Vagina (tissue), 2 donors: Measurements from ENCODE around the gene FADS6. TPM values are rescaled to one million over a fixed set of nuclear protein-coding genes. Genes with fewer than 3 reads are reported as not detected.
A peak's percentile ranks its signal among the peaks of the same experiment; 100 is the strongest.

Experiments
- DNase-seq, 2 donors: peaks; one replicate each; pipeline ENCODE4 v3.0.0-alpha.2; 2017; ENCODE audit errors: extremely low spot score in 2 of 2
- H3K27ac ChIP-seq: fragments of 200-600 bp; sonication (generic); one replicate; pipeline ENCODE4 v1.5.1; 2019
- H3K27me3 ChIP-seq: fragments of 200-600 bp; sonication (generic); one replicate; pipeline ENCODE4 v1.5.1; 2019
- H3K36me3 ChIP-seq, 2 donors: fragments of 200-600 bp; sonication (generic); one replicate each; pipeline ENCODE4 v1.5.1; 2017 to 2019
- H3K4me1 ChIP-seq: fragments of 200-600 bp; sonication (generic); one replicate; pipeline ENCODE4 v1.5.1; 2019
- H3K4me3 ChIP-seq, 2 donors: fragments of 200-600 bp; sonication (generic); 1 replicate in 1 of 2; 2 replicates in 1 of 2; pipeline ENCODE4 v1.5.1; 2016 to 2019
- H3K9me3 ChIP-seq: fragments of 200-600 bp; sonication (generic); one replicate; pipeline ENCODE4 v1.5.1; 2019
- CTCF ChIP-seq, 3 experiments: fragments of 450-650 bp in 2 of 3; fragments of 200-600 bp in 1 of 3; sonication (generic) in 1 of 3; IDR thresholded peaks; one replicate each; pipeline ENCODE4 v1.5.1; 2017 to 2019; ENCODE audit warnings: antibody characterized with exemption in 3 of 3, mild to moderate bottlenecking in 2 of 3, moderate library complexity in 2 of 3
- POLR2A ChIP-seq, 2 donors: fragments of 450-650 bp; IDR thresholded peaks; one replicate each; pipeline ENCODE4 v1.6.1; 2017; ENCODE audit warnings: antibody characterized with exemption in 2 of 2, mild to moderate bottlenecking in 2 of 2, moderate library complexity in 2 of 2
- POLR2AphosphoS5 ChIP-seq, 2 donors: sonication (generic); formaldehyde crosslinking; IDR thresholded peaks; one replicate each; pipeline ENCODE4 v1.9.0; 2017; ENCODE audit warnings: antibody characterized with exemption in 2 of 2, mild to moderate bottlenecking in 2 of 2, low read depth in 1 of 2; ENCODE audit not compliant: insufficient read depth in 1 of 2
- intact Hi-C: fragments of 100-400 bp; cut with DNase I; formaldehyde crosslinking; loops from one replicate; pipeline ENCODE4 v1.15.1; 2023
- total RNA-seq: library from RNA; depleted of rRNA; stranded (reverse); fragments of >200 nt; gene quantifications from one replicate; pipeline ENCODE4 v1.2.3, GENCODE V29; 2016

FADS6 gene
- total RNA-seq, 1 donor from 2014 or later, result 1.5 TPM

DNA sequence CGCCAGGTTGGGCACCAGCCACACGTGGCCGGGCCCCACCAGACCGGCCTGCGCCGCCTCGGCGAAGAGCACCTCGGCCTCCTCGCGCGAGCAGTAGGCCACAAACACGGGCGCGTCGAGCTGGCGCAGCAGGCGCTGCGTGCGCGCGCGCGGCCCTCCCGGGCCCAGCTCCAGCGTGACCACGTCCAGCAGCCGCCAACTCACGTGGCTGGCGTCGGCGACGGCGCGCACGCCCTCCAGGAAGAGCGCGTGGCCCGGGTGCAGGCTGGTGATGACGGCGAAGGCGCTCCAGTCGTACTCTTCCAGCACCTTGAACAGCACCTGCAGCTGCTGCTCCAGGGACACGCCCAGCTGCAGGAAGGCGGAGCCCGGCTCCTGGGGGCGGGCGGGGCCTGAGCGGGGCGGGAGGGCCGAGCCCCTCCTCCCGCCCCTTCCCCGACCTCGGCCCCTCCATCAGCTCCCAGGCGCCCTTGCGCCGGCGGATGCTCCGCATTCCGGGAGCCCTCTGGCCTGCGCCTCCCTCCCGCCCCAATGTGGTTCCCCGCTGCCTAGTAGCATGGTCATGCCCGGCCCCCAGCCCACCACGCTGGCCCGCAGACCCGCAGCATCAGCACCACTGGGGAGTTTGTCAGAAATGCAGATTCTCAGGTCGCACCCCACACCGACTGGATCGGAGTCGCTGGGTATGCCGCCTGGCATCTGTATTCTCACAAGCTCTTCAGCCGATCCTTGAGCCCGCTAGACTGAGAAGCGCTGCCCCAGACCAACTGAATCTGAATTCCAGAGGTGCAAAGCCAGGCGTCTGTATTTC lies 41.0 kb downstream of the FADS6 start:
- TF ChIP-seq POLR2AphosphoS5 (IDR thresholded peaks at IDR 0.05; ENCODE audit: insufficient read depth in 1 of 2, low read depth in 1 of 2) (no peak), POLR2A (IDR thresholded peaks at IDR 0.05) (no peak), CTCF (IDR thresholded peaks at IDR 0.05) (no peak)
- no peaks in the 10 kb centered on the region for H3K36me3 ChIP-seq
- H3K27ac ChIP-seq, result no peak overlapping the region
- no peak for DNase-seq
- no peaks in the 10 kb centered on the region for H3K9me3 ChIP-seq
- H3K4me1 ChIP-seq, result peaks cover 9% of the 10 kb centered on the region
- H3K27me3 ChIP-seq, result peaks cover 13% of the 10 kb centered on the region
- peak overlapping the region in 1 of 2 donors; percentile 3 for H3K4me3 ChIP-seq
- intact Hi-C loops, result no loop called here

DNA sequence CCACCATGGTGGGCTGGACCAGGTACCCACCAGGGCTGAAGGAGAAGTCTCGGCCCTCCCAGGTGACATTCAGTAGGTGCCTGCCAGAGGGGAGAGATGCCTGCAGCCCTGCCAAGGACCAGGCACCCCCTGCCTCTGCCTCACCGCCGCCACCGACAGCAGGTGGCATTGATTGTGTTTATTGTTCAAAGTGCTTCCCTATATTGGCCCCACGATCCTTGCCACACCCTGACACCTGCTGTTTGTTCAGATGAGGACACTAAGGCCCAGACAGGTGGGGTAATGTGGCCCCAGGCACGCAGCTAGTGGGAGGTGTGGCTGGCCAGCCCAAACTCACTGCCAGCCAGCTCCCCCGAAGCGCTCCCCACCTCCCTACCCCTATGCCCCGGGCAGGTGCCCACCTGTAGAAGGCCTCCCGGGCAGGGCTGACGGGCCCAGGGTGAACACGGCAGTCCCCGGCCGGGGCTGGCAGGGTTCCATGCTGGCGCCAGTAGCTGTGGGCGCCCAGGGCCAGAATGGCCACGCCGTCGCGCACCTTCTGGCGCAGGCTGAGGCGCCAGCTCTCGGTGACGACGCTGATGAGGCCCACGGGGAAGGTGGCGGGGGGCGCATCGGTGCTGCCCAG lies 41.7 kb downstream of the FADS6 start:
- no peak overlapping the region for H3K27ac ChIP-seq
- peaks cover 9% of the 10 kb centered on the region for H3K4me1 ChIP-seq
- H3K9me3 ChIP-seq, result no peaks in the 10 kb centered on the region
- H3K4me3 ChIP-seq, result peak overlapping the region in 1 of 2 donors; percentile 3
- H3K36me3 ChIP-seq, result no peaks in the 10 kb centered on the region
- no peak for DNase-seq
- peaks cover 13% of the 10 kb centered on the region for H3K27me3 ChIP-seq
- intact Hi-C loops, result no loop called here
- TF ChIP-seq CTCF (IDR thresholded peaks at IDR 0.05) (no peak), POLR2A (IDR thresholded peaks at IDR 0.05) (no peak), POLR2AphosphoS5 (IDR thresholded peaks at IDR 0.05; ENCODE audit: insufficient read depth in 1 of 2, low read depth in 1 of 2) (no peak)

DNA sequence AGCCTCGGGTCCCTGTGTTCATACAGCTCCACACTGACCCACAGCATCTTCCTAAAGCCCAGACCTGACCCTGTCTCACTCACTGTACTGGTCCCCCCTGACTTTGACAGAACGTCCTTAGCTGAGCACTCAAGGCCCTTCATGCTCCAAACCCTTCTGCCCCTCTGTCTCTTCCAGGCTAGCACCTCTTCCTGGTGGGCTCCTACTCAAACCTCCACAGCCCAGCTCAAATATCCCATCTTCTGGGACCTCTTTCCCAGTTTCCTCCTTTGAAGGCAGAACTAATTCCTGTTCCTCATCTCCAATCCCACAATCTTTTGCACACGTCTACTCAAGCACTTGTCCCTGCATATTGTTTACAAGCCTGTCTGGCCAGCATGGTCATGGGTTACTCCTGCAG lies 42.5 kb downstream of the FADS6 start:
- Histone ChIP-seq H3K4me3 (no peak overlapping the region), H3K36me3 (no peaks in the 10 kb centered on the region), H3K9me3 (no peaks in the 10 kb centered on the region), H3K27me3 (peaks cover 13% of the 10 kb centered on the region), H3K4me1 (peaks cover 9% of the 10 kb centered on the region), H3K27ac (no peak overlapping the region)
- TF ChIP-seq POLR2A (IDR thresholded peaks at IDR 0.05), result no peak
- TF ChIP-seq POLR2AphosphoS5 (IDR thresholded peaks at IDR 0.05; ENCODE audit: insufficient read depth in 1 of 2, low read depth in 1 of 2), result no peak
- no peak for TF ChIP-seq CTCF (IDR thresholded peaks at IDR 0.05)
- DNase-seq, result no peak
- intact Hi-C loops, result no loop called here

- Histone ChIP-seq H3K36me3 (no peaks in the 10 kb centered on the region), H3K27me3 (peaks cover 13% of the 10 kb centered on the region), H3K4me1 (peaks cover 9% of the 10 kb centered on the region), H3K27ac (no peak overlapping the region), H3K4me3 (no peak overlapping the region), H3K9me3 (no peaks in the 10 kb centered on the region)
- no peak for DNase-seq
- TF ChIP-seq POLR2A (IDR thresholded peaks at IDR 0.05) (no peak), CTCF (IDR thresholded peaks at IDR 0.05) (no peak), POLR2AphosphoS5 (IDR thresholded peaks at IDR 0.05; ENCODE audit: insufficient read depth in 1 of 2, low read depth in 1 of 2) (no peak)
- intact Hi-C loops, result no loop called here
Measured at GRCh38 chr17:74850310-74850709, 43.1 kb downstream of the FADS6 start.
